H9 (cell line): Measurements from ENCODE around the gene EIF2D. TPM values are rescaled to one million over a fixed set of nuclear protein-coding genes. Genes with fewer than 3 reads are reported as not detected.
"Not testable (repeated sequence)": the region's sequence is repeated elsewhere in the genome, so short reads cannot be mapped to it uniquely, and the experiment has no call there.

ENCODE experiments used
- DNase-seq: peaks from one replicate; pipeline ENCODE4 v3.0.0-alpha.2; 2017
- H2AFZ ChIP-seq: one replicate; pipeline ENCODE4 v1.6.1; 2013; ENCODE audit warnings: mild to moderate bottlenecking, low read length, control low read depth, moderate library complexity
- H2AK5ac ChIP-seq: 2 replicates; pipeline ENCODE4 v1.6.1; 2013; ENCODE audit warnings: low read length, control low read depth, mixed read lengths; ENCODE audit not compliant: insufficient read length
- H2BK120ac ChIP-seq: one replicate; pipeline ENCODE4 v1.6.1; 2013; ENCODE audit warnings: low read depth, mild to moderate bottlenecking, low read length, control low read depth, inconsistent platforms; ENCODE audit not compliant: poor library complexity, severe bottlenecking
- H2BK12ac ChIP-seq: 2 replicates; pipeline ENCODE4 v1.6.1; 2013; ENCODE audit warnings: low read length, control low read depth, mixed read lengths, low read depth; ENCODE audit not compliant: insufficient read length
- H2BK15ac ChIP-seq: 2 replicates; pipeline ENCODE4 v1.6.1; 2013; ENCODE audit warnings: low read depth, low read length, control low read depth
- H2BK20ac ChIP-seq: one replicate; pipeline ENCODE4 v1.6.1; 2013; ENCODE audit warnings: low read depth, mild to moderate bottlenecking, low read length, control low read depth, inconsistent platforms; ENCODE audit not compliant: poor library complexity, severe bottlenecking
- H2BK5ac ChIP-seq: 2 replicates; pipeline ENCODE4 v1.6.1; 2013; ENCODE audit warnings: low read length, control low read depth, mixed read lengths; ENCODE audit not compliant: insufficient read length
- H3K14ac ChIP-seq: 2 replicates; pipeline ENCODE4 v1.6.1; 2013; ENCODE audit warnings: low read length, control low read depth; ENCODE audit not compliant: insufficient read depth
- H3K18ac ChIP-seq: 2 replicates; pipeline ENCODE4 v1.6.1; 2013; ENCODE audit warnings: low read depth, mild to moderate bottlenecking, mixed read lengths, low read length, control low read depth; ENCODE audit not compliant: insufficient read length
- H3K23ac ChIP-seq: 2 replicates; pipeline ENCODE4 v1.6.1; 2013; ENCODE audit warnings: low read length, control low read depth, mixed read lengths, low read depth; ENCODE audit not compliant: insufficient read length
- H3K23me2 ChIP-seq: 2 replicates; pipeline ENCODE4 v1.6.1; 2013; ENCODE audit warnings: low read depth, mild to moderate bottlenecking, mixed read lengths, low read length, control low read depth; ENCODE audit not compliant: insufficient read length, poor library complexity, severe bottlenecking
- H3K27ac ChIP-seq: 2 replicates; pipeline ENCODE4 v1.5.1; 2013; ENCODE audit warnings: low read length, control low read depth, mixed read lengths, low read depth; ENCODE audit not compliant: insufficient read length
- H3K27me3 ChIP-seq: 2 replicates; pipeline ENCODE4 v1.6.1; 2013; ENCODE audit warnings: low read length, control low read depth, inconsistent platforms; ENCODE audit not compliant: insufficient read depth
- H3K4ac ChIP-seq: 2 replicates; pipeline ENCODE4 v1.6.1; 2013; ENCODE audit warnings: low read depth, mild to moderate bottlenecking, control low read depth, inconsistent platforms, low read length, moderate library complexity
- H3K4me1 ChIP-seq: 2 replicates; pipeline ENCODE4 v1.6.1; 2013; ENCODE audit warnings: low read length, control low read depth, inconsistent platforms; ENCODE audit not compliant: insufficient read depth
- H3K4me2 ChIP-seq: 2 replicates; pipeline ENCODE4 v1.6.1; 2013; ENCODE audit warnings: low read length, control low read depth, mixed read lengths; ENCODE audit not compliant: insufficient read length, insufficient read depth
- H3K56ac ChIP-seq: 2 replicates; pipeline ENCODE4 v1.6.1; 2013; ENCODE audit warnings: low read depth, mild to moderate bottlenecking, mixed read lengths, low read length, control low read depth; ENCODE audit not compliant: insufficient read length
- H3K79me1 ChIP-seq: 2 replicates; pipeline ENCODE4 v1.6.1; 2013; ENCODE audit warnings: low read depth, mild to moderate bottlenecking, moderate library complexity, low read length, control low read depth, inconsistent platforms; ENCODE audit not compliant: insufficient read depth, poor library complexity, severe bottlenecking
- H3K79me2 ChIP-seq: 2 replicates; pipeline ENCODE4 v1.6.1; 2013; ENCODE audit warnings: low read length, control low read depth, inconsistent platforms; ENCODE audit not compliant: insufficient read depth
- H3K9ac ChIP-seq: 2 replicates; pipeline ENCODE4 v1.6.1; 2013; ENCODE audit warnings: low read length, control low read depth, mixed read lengths; ENCODE audit not compliant: insufficient read length; ENCODE audit errors: extremely low read depth
- H3K9me3 ChIP-seq: one replicate; pipeline ENCODE4 v1.6.1; 2013; ENCODE audit warnings: low read depth, low read length, inconsistent platforms; ENCODE audit not compliant: control insufficient read depth
- H3T11ph ChIP-seq: one replicate; pipeline ENCODE4 v1.6.1; 2013; ENCODE audit warnings: mild to moderate bottlenecking, low read length, control low read depth, inconsistent platforms
- H4K20me1 ChIP-seq: one replicate; pipeline ENCODE4 v1.6.1; 2013; ENCODE audit not compliant: control insufficient read depth, insufficient read length, insufficient read depth
- H4K5ac ChIP-seq: 2 replicates; pipeline ENCODE4 v1.6.1; 2013; ENCODE audit warnings: low read depth, mild to moderate bottlenecking, mixed read lengths, low read length, control low read depth; ENCODE audit not compliant: insufficient read length
- H4K8ac ChIP-seq: replicated peaks from 2 replicates; pipeline ENCODE4 v1.6.1; 2013; ENCODE audit warnings: low read length, control low read depth, mixed read lengths, low read depth; ENCODE audit not compliant: insufficient read length
- H4K91ac ChIP-seq: 2 replicates; pipeline ENCODE4 v1.6.1; 2013; ENCODE audit warnings: low read depth, mild to moderate bottlenecking, moderate library complexity, mixed read lengths, low read length, control low read depth; ENCODE audit not compliant: insufficient read length
- H3K27ac Mint-ChIP-seq, 3 experiments: 2 replicates in 2 of 3; 3 replicates in 1 of 3; pipeline ENCODE4 v1.8.0; 2020 to 2021; ENCODE audit warnings: mixed read lengths in 3 of 3, mild to moderate bottlenecking in 1 of 3, moderate library complexity in 1 of 3
- H3K27me3 Mint-ChIP-seq: 2 replicates; pipeline ENCODE4 v1.8.0; 2021; ENCODE audit warnings: low read depth, mild to moderate bottlenecking, moderate library complexity, mixed read lengths
- H3K36me3 Mint-ChIP-seq, 3 experiments: 2 replicates in 2 of 3; 3 replicates in 1 of 3; pipeline ENCODE4 v1.8.0; 2020 to 2021; ENCODE audit warnings: low read depth in 3 of 3, mixed read lengths in 3 of 3; ENCODE audit not compliant: insufficient read depth in 1 of 3
- H3K4me1 Mint-ChIP-seq, 2 experiments: 2 replicates each; pipeline ENCODE4 v1.8.0; 2020; ENCODE audit warnings: mixed read lengths in 2 of 2
- H3K4me3 Mint-ChIP-seq, 2 experiments: 2 replicates in 1 of 2; 3 replicates in 1 of 2; pipeline ENCODE4 v1.8.0; 2020 to 2021; ENCODE audit warnings: mild to moderate bottlenecking in 2 of 2, mixed read lengths in 2 of 2, moderate library complexity in 1 of 2
- H3K9me3 Mint-ChIP-seq, 2 experiments: 2 replicates in 1 of 2; 3 replicates in 1 of 2; pipeline ENCODE4 v1.8.0; 2020; ENCODE audit warnings: mild to moderate bottlenecking in 2 of 2, mixed read lengths in 2 of 2, moderate library complexity in 1 of 2
- WGBS: extraction: QIAGEN DNeasy Blood & Tissue Kit; methylation state at CpG from one replicate; pipeline ENCODE4 v1.1.7; 2013; ENCODE audit warnings: missing lambda C conversion rate, low lambda C conversion rate, mixed read lengths; ENCODE audit not compliant: insufficient read length; ENCODE audit errors: extremely low coverage; 5-methylcytosine and 5-hydroxymethylcytosine counted together
- total RNA-seq: library from RNA; stranded (reverse); gene quantifications from 2 replicates; pipeline ENCODE4 v1.2.1, GENCODE V29; 2021
- TF ChIP-seq, protein P1 (sequence below): fragments of 200-600 bp; sonication (generic); conservative IDR thresholded peaks from 3 replicates; pipeline ENCODE4 v1.8.0; 2021; ENCODE audit warnings: antibody characterized with exemption, mild to moderate bottlenecking

Gene EIF2D
- total RNA-seq, 1 experiment from 2014 or later: 35.8 TPM

DNA sequence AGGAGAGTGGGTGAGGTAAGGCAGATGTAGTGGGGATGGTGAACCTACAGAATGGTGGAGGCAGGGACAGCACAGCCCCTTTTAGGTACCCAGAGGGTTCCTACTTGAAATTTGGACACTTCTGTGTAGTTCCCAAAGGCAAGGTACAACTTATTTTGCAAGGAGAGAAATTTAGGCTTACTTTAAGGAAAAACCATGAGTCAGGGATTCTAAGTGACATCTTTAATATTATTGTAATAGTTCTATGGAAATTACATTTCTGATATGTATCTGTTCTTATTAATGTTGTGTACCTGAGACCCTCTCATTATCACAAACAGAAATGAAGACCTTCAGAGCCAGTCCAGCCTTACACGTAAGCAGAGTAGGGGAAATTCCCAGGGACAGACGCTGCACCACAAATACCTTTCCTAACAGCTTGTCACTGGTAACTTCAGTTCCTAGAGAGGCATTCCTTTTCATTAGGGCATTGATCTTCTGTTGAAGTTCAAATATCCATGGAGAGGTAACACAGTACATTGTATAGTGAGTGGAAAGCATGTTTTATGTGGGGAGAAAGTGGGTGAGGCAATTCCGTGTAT is 30.9 kb upstream of the EIF2D start:
- H3K4me1 Mint-ChIP-seq: peaks cover 8 to 11% of the 10 kb centered on the region in 2 experiments
- no peak overlapping the region for H2BK5ac ChIP-seq
- peaks cover 2 to 8% (median 6%) of the 10 kb centered on the region in 3 experiments; a peak in 5 of 7 replicates for H3K36me3 Mint-ChIP-seq
- no peak for DNase-seq
- no peak overlapping the region for H3K4me2 ChIP-seq
- H3K79me1 ChIP-seq: no peaks in the 10 kb centered on the region
- no peaks in the 10 kb centered on the region for H3K27me3 ChIP-seq
- no peak overlapping the region for H2BK20ac ChIP-seq
- H3K4me3 Mint-ChIP-seq: no peak overlapping the region; a peak in 1 of 5 replicates
- no peaks in the 10 kb centered on the region for H3K9me3 ChIP-seq
- no peaks in the 10 kb centered on the region for H3K27me3 Mint-ChIP-seq
- no peaks in the 10 kb centered on the region for H3K23me2 ChIP-seq
- no peak overlapping the region for H3K27ac ChIP-seq
- H3K27ac Mint-ChIP-seq: no peak overlapping the region
- H4K91ac ChIP-seq: no peak overlapping the region
- WGBS: no CpG with 5 or more reads among the region's 3 CpGs
- H2BK120ac ChIP-seq: no peak overlapping the region
- no peak overlapping the region for H3K18ac ChIP-seq
- TF ChIP-seq, protein P1, sequence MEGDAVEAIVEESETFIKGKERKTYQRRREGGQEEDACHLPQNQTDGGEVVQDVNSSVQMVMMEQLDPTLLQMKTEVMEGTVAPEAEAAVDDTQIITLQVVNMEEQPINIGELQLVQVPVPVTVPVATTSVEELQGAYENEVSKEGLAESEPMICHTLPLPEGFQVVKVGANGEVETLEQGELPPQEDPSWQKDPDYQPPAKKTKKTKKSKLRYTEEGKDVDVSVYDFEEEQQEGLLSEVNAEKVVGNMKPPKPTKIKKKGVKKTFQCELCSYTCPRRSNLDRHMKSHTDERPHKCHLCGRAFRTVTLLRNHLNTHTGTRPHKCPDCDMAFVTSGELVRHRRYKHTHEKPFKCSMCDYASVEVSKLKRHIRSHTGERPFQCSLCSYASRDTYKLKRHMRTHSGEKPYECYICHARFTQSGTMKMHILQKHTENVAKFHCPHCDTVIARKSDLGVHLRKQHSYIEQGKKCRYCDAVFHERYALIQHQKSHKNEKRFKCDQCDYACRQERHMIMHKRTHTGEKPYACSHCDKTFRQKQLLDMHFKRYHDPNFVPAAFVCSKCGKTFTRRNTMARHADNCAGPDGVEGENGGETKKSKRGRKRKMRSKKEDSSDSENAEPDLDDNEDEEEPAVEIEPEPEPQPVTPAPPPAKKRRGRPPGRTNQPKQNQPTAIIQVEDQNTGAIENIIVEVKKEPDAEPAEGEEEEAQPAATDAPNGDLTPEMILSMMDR: no peak
- H3K4me1 ChIP-seq: no peaks in the 10 kb centered on the region
- no peaks in the 10 kb centered on the region for H3K79me2 ChIP-seq
- H4K5ac ChIP-seq: no peak overlapping the region
- H3K9me3 Mint-ChIP-seq: no peaks in the 10 kb centered on the region
- H3K23ac ChIP-seq: no peak overlapping the region
- H2BK15ac ChIP-seq: no peak overlapping the region
- no peak overlapping the region for H3T11ph ChIP-seq
- no peak overlapping the region for H2AFZ ChIP-seq
- no peak overlapping the region for H2AK5ac ChIP-seq
- H4K8ac ChIP-seq: no peak overlapping the region
- H2BK12ac ChIP-seq: no peak overlapping the region
- no peak overlapping the region for H3K14ac ChIP-seq
- H3K4ac ChIP-seq: no peak overlapping the region
- H3K9ac ChIP-seq: no peak overlapping the region
- no peaks in the 10 kb centered on the region for H4K20me1 ChIP-seq
- no peak overlapping the region for H3K56ac ChIP-seq

DNA sequence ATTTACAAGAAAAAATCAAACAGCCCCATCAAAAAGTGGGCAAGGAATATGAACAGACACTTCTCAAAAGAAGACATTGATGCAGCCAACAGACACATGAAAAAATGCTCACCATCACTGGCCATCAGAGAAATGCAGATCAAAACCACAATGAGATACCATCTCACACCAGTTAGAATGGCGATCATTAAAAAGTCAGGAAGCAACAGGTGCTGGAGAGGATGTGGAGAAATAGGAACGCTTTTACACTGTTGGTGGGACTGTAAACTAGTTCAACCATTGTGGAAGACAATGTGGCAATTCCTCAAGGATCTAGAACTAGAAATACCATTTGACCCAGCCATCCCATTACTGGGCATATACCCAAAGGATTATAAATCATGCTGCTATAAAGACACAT is 29.8 kb upstream of the EIF2D start:
- H2BK120ac ChIP-seq, H3K18ac ChIP-seq, H2BK20ac ChIP-seq, H3K27me3 ChIP-seq, H3K79me2 ChIP-seq, H3K9ac ChIP-seq, H3K4me1 Mint-ChIP-seq, H3K4ac ChIP-seq, H3K23ac ChIP-seq, H4K5ac ChIP-seq, H3K79me1 ChIP-seq, H3K56ac ChIP-seq, H4K91ac ChIP-seq, H3K27me3 Mint-ChIP-seq, H3K9me3 Mint-ChIP-seq, H3T11ph ChIP-seq, H3K14ac ChIP-seq, H4K20me1 ChIP-seq, H2AK5ac ChIP-seq, DNase-seq, H3K27ac Mint-ChIP-seq, H2BK15ac ChIP-seq, H2AFZ ChIP-seq, H3K4me3 Mint-ChIP-seq, H3K23me2 ChIP-seq, H3K36me3 Mint-ChIP-seq, H3K9me3 ChIP-seq, H2BK5ac ChIP-seq, H3K27ac ChIP-seq, H2BK12ac ChIP-seq, H3K4me1 ChIP-seq, H4K8ac ChIP-seq, H3K4me2 ChIP-seq: not testable (repeated sequence)
- no CpG with 5 or more reads among the region's 2 CpGs for WGBS
